Measurements from ENCODE around the gene HOXA2. TPM values are rescaled to one million over a fixed set of nuclear protein-coding genes. Genes with fewer than 3 reads are reported as not detected.

The HOXA2 gene
- polyA plus RNA-seq (ENCODE audit: insufficient read depth in 1 of 5, insufficient read length in 5 of 5, low replicate concordance in 1 of 5), result 10 to 100 TPM; 16.0 to 23.8 (median 18.1) TPM
- long read RNA-seq, donor 1, transcript HOXA2-201 (2 exons, 1,814 nt), result minor isoform, 6 of 17 reads
- long read RNA-seq, donor 1, transcript HOXA2-202 (1 exons, 1,993 nt), result major isoform, 11 of 17 reads
- long read RNA-seq, donor 1, partial matches to known transcripts, result 0 of 17 reads
- long read RNA-seq, donor 1, other reads (novel, unspliced or antisense), result 0 of 17 reads
- long read RNA-seq, donor 2, transcript HOXA2-202 (1 exons, 1,993 nt), result major isoform, 7 of 10 reads
- long read RNA-seq, donor 2, partial matches to known transcripts, result 0 of 10 reads
- long read RNA-seq, donor 2, other reads (novel, unspliced or antisense), result 0 of 10 reads
- long read RNA-seq, donor 3, transcript HOXA2-201 (2 exons, 1,814 nt), result minor isoform, 10 of 22 reads
- long read RNA-seq, donor 3, transcript HOXA2-202 (1 exons, 1,993 nt), result major isoform, 12 of 22 reads
- long read RNA-seq, donor 3, partial matches to known transcripts, result 0 of 22 reads
- long read RNA-seq, donor 3, other reads (novel, unspliced or antisense), result 0 of 22 reads
- long read RNA-seq, donor 4, transcript HOXA2-201 (2 exons, 1,814 nt), result major isoform, 6 of 9 reads
- long read RNA-seq, donor 4, partial matches to known transcripts, result 0 of 9 reads
- long read RNA-seq, donor 4, other reads (novel, unspliced or antisense), result 0 of 9 reads
- long read RNA-seq, donor 5, transcript HOXA2-202 (1 exons, 1,993 nt), result major isoform, 14 of 22 reads
- long read RNA-seq, donor 5, transcript HOXA2-201 (2 exons, 1,814 nt), result minor isoform, 8 of 22 reads
- long read RNA-seq, donor 5, partial matches to known transcripts, result 0 of 22 reads
- long read RNA-seq, donor 5, other reads (novel, unspliced or antisense), result 0 of 22 reads
- long read RNA-seq, donor 6, transcript HOXA2-201 (2 exons, 1,814 nt), result minor isoform, 6 of 14 reads
- long read RNA-seq, donor 6, transcript HOXA2-202 (1 exons, 1,993 nt), result major isoform, 8 of 14 reads
- long read RNA-seq, donor 6, partial matches to known transcripts, result 0 of 14 reads
- long read RNA-seq, donor 6, other reads (novel, unspliced or antisense), result 0 of 14 reads
- long read RNA-seq, donor 7, transcript HOXA2-202 (1 exons, 1,993 nt), result major isoform, 5 of 8 reads
- long read RNA-seq, donor 7, partial matches to known transcripts, result 0 of 8 reads
- long read RNA-seq, donor 7, other reads (novel, unspliced or antisense), result 0 of 8 reads
- long read RNA-seq, donor 8, transcript HOXA2-201 (2 exons, 1,814 nt), result major isoform, 5 of 7 reads
- long read RNA-seq, donor 8, partial matches to known transcripts, result 0 of 7 reads
- long read RNA-seq, donor 8, other reads (novel, unspliced or antisense), result 0 of 7 reads

DNA sequence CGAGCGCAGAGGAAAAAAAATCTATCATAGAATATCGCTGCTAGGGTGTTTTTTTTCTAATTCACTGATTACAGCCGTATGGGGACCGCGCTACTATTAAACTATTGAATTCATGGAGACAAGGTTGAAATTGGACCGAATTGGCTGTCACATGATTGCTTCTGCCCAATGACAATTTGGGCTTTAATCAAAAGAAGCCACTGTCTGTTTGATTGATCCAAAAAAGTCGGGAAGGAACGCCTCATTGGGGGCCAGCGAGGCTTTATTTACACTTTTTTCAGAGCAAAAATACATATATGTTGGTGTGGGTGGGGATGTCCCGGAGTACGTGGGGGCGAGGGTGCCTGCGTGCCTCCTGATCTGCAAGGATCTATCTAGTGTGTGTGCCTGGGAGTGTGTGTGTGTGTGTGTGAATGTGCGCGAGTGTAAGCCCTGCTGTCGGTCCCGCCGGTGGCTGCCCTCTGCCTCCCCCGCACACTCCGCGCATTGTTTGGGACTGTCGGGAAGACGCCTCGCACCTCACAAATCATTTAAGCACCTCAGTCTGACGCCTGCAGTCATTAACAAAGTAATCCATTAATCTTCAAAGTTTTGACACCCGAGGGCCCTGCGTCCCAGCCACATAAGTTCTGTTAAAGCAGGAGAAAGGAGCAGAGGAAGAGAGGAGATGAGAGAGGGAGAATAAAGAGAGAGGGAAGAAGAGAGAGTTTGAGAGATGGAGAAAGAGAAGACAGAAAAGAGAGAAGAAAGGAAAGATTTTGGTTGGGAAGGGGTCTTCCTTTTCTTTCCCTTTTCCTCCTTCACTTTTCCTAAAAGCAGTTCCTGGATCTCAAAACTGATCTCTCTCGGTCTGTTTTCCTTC is at the start of gene HOXA2:
Gene HOXA2 (minus strand): TSS at position 103 of the 862 bp plus-strand sequence. CDS start 183 bp downstream, outside the sequence.
- peak; percentile 80 to 87 for DNase-seq

DNA sequence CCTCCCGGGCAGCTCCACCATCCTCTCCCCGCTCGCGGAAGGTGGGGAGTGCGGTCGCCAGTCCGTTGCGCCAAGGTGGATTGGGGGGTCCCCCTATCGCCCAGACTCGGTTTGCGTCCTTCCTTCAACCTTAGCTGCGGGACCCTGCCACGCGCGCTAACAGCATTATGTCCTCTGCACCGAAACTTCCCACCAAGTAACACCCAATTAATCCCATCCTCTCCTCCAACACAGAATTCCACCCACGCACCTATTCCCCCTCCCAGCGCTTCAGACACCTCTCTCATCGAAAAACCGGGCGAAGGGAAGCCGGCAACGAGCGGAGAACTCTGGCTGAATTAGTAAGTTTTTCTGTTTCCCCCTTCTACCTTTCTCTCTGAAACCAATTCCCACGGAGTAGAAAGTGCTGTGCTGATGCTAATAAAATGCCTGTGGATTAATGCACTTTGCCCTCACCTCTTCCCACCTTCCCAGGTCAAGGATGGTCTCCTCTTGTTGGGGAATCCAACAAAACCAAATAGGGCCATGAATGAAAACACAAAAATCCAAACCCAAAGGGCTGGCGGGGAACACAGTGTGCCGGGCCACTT is 49.0 kb upstream of the HOXA2 start:
- no peak for DNase-seq

DNA sequence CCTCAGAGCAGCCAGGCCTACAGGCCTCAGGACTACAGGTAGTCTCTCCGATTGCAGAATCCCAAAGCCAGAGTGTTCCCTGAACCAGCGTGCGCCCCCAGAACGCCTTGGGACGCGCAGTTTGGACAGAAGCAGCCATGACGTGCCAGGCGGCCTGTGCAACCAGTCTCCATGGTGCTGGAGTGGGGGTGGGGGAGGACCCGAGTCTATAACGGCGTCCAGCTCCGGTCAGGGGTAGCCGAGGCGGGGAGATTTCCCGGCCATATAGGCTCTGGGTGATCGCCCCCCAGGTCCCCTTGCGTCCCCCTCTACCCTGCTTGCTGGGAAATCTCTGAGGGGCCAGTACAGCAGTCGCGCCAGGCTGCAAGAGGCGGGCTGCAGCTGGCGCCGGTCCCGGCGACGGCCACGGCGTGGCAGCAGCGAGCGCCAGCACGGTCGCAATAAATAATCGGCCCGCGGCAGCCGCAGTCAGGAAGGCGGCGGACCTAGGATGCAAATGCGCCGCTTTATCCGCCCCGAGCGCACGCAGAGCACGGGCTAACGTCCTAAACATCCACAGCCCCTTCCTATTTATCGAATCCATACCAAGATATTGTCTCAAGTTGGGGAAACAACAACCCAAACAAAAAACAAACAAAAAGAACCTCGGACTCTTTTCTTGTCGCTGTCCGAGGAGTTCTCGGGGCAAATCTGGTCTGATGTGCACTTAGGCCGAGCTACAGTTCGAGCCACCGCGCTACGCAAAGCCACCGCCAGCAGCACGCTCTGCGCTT is 48.3 kb upstream of the HOXA2 start:
- DNase-seq, result peak; percentile 87

DNA sequence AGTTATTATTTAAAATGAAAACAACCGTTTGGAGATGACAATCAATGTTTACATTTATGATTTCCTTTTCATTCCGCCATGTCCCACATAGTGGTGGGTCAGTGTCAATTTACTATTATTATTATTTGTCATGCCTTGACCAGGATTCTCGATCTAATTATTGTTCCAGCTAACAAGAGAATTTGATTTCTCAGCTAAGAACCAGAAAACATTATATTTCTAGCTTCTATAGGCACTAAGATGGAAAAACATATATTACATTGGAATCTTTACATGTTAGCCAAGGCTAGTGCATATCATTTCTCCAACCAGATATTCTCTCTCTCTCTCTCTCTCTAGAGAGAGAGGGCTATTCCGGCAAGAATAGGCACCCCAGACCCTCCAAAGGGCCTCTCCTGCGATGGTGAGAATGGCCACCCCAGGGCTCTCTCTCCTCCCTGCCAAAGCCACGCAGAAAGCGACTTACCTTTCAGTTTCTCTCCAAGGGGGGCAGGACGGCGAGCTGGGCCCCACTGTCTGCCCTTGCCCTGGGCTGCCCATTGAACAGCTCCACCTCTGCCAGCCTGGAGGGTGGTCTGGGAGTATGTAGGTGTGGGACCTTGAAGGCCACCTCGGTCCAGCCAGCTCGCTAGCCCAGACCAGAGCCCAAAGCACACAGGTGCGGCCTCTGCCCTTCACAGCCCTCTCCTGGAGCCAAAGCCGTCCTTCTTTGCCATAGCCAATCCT is 47.5 kb upstream of the HOXA2 start:
- DNase-seq, result no peak

DNA sequence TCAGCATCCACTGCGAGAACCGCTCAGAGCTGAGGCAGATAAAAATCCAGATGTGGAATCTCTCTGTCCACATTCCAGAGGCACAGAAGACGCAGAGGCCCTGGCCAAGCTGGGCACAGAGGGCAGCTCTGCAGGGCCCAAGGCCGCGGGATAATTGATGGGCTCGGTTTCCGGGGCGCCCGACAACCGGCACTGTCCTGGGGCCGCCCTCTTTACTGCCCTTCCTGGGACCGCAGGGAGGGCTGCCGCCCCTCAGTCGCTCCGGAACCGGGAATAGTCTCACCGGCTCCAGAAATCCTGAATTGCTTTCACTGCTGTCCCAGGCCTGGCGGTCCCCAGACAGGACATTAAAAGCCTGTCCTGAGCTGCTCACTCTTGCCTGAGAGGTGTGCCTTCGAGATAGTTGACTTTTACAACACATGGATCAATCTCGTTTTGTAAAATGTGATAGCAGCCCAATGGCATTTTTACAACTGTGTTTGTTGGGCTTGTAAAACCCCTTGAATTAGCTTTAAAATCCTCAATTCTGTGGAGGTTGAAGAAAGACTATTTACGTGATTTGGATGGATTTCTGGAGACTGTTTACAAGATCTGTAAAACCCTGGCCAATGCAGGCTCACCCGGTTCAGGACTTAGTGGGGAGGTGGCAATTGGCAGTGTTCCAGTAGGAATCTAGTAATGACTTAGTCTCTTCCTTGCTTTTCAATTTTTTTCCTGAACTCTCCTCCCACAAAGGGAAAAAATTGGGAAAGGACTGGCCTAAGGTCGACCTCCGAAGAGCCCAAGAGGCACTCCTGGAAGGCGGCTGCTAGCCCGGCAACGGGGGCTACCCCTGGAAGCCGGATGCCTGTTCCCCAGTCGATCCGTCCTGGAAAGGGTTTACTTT is 46.5 kb upstream of the HOXA2 start:
- DNase-seq, result peak in 1 of 2 donors; percentile 35

DNA sequence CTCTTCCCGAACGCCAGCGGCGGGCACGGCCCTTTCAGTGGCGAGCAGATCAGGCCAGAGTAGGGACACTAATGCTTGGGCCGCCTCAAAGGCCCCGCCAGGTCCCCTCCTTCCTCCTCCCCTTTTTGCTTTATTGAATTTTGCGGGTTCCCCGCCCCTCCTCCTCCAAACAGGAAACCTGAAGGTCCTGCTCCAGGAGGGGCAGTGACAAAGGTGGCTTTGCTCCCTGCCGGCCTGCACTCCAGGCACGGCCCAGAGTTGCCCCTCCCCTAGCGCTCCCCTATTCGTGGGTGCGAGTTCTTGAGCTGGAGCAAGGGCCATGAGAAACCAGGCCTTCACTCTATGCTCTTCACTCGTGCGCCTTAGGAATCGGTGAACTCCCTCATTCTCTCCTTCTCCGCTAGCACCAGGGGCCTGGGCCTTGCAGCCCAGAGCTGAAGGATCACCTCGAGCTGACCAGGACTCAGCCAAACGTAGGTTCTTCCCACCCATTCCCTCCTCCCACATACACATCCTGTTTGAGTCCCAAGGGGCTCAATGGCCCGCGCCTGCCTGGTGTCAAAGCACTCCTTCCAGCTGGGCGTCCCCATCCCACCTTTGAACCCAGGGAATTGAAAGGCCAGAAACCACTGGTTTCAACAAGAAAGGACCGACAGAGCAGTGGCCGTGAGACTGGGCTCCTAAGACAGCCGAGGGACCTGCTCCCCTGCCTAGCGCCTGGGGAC is 45.7 kb upstream of the HOXA2 start:
- peak in 1 of 2 donors; percentile 51 for DNase-seq

DNA sequence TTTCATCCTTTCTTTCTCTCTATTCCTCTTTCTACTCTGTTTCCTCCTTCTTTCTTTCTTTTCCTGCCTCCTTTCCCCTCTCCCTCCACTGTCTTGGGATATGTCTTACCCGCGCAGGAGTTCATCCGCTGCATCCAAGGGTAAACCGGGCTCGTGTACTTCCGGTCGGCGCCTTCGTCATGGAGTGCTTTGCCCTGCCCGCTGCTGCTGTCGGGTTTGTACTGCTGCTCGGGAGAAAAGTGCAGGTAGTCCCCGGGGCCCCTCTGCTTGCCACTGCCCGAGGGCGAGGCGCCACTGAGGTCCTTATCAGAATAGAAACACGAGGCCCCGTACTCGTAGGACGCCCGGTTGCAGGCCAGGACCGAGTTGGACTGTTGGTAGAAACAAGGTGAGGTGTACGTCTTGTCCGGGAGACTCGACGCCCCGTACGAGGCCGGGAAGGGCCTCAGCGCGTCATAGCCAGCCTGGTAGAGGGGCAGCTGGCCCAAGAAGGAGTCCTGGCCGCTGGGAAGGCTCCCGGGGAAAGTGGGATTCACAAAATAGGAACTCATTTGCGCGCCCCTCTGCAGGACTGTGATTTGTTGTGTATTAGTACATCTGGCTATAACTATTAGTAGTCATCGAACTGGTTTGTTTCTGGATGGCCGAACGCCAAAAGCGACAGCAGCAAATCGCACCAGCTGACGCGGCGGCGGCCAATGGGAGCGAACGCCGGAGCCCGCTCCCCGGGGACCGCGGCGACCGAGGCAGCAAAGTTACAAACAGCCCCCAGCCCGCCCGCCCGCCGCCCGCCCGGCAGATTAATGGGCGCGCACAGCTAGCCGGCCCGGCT is 44.9 kb upstream of the HOXA2 start, which contains the start of gene HOXA6:
Gene HOXA6 (minus strand): TSS at position 576 of the 832 bp plus-strand sequence. CDS start 25 bp downstream, at position 551.
- DNase-seq, result peak in 1 of 2 donors; percentile 82

DNA sequence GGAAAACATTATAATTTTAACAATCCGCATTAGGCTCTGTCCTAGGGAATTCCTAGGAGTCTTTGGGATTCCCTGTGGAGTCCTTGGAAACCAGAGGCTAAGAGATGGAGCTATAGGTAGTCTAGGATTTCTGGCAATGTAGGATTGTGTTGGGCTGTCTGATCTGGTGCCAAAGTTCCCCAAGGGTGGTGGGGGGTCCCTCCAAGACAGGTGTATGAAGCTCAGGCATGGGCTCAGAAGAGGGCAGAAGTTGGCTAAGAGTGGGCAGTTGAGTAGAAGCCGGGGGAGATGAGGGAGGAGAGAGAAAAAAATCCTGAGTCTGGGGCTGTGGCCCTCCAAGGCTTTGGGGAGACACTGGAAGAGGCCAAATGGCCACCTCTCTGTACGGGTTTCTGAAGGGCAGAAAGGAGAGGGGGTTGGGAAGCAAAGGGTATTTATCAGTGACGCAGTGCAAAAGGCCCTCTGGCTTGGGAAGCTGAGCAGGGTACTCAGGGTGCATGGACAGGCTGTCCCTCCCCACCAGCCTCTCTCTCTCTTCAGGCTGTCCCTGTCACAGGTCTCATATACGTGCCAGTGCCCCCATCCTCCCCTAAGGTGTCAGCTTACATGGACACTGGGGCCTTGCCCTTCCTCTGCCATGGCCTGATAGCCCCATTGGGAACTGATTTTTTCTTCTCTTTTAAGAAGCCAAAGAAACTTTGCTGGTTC is 44.2 kb upstream of the HOXA2 start:
- peak in 1 of 2 donors; percentile 42 for DNase-seq

DNA sequence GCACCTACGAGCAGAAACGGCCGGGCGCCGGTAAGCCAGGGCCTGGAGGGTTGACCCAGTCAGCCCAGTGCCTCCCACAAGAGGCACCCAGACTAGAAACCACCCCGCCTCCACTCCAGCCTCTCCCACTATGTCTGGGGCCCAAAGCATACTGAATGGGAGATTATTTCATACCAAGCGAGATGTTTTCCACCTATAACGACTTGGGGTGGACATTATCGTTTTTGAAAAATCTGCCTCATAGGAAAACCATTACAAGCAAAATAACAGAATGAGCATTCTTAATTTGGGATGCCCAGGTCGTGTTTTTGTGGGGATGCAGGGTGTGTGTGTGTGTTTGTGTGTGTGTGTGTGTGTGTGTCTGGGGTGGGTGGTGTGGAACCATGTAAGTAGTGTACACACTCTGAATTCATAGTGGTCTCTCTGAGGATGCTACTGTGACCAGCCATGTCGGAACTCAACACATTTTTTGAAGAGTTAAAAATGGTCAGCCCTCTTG is 43.5 kb upstream of the HOXA2 start:
- DNase-seq, result peak in 1 of 2 donors; percentile 39

DNA sequence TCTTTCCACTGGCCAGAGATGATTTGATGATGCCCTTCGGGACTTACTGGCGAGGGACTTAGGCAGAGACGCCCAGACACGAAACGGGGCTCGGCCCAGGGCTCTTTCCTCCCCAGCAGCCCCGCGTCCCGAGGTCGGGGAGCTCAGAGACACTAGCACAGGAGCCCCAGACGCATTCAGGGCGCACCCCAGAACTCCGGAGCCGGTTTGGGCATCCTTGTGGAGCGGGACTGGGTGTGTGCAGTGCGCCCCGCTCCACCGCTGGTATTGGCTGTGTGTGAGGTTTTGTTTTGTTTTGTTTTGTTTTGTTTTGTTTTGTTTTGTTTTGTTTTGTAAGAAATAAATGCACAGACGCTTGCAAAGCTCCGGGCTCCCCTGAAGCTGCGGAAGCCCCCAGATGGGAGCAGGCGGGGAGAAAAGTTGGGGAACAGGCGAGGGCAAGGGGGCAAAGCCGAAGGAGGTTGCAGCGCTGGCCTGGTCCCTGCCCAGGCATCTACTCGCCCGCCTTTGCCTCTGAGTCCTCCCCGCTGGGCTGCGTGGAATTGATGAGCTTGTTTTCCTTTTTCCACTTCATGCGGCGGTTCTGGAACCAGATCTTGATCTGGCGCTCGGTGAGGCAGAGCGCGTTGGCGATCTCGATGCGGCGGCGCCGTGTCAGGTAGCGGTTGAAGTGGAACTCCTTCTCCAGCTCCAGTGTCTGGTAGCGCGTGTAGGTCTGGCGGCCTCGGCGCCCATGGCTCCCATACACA is 42.9 kb upstream of the HOXA2 start:
- peak in 1 of 2 donors; percentile 36 for DNase-seq

DNA sequence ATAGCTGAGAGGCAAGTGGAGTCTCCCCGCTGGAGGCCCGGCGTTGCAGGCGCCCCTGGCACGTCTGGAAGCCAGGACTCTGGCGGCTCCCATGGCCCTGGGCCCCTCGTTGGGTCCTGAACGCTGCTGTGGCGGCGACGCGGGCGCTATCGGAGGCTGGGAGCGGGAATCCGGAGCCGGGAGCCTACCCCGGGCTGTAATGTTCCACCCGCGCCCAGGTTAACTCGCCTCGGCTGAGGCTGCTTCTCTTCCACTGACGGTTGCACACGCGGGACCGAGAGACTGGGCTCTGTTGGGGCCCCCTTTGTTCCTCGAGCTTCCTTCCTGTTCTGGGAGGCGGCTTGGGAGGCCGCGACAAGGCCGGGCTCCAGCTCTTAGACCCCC is 42.3 kb upstream of the HOXA2 start:
- peak in 1 of 2 donors; percentile 52 for DNase-seq

DNA sequence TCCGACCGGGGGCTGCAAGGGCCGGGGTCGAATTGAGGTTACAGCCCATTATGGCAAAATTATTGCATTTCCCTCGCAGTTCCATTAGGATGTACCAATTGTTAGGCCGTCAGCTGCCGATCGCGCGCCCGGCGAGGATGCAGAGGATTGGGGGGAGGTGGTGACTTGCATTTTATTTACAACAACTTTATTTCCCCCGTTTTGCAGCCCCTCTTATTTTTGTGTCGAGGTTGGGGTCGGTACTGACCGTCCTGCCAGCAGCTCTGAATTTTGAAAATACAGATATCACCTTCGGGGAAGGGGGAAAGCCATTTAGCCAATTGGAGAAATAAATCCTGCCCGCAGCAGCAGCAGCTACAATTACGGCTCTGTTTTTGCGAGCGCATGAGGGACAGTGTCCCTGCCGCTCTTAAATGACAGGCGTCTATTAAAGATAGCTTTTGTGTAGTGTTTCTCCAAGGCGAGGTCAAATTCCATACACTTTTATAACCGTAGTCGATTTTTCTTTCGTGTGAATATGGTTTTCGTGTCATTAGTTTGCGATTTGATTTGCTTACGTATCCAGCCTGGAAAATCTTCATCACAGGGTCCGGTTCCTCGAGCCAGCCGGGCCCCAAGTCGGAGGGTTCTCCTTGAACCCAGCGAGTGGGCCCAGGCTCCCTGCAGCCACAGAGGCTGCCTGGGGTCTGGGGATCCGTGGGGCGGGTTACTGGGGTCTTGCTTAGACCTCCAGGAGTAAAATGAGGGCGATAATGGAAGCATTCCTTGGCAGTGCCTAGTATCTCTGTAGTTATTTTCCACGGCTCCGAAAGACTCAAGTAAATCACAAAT is 41.7 kb upstream of the HOXA2 start:
- no peak for DNase-seq
